ENCODE results near the gene PLCG2. TPM values are rescaled to one million over a fixed set of nuclear protein-coding genes. Genes with fewer than 3 reads are reported as not detected.

PLCG2 gene
- polyA plus RNA-seq, 1 experiment = 0.22 TPM

- no peaks in the 10 kb centered on the region for H3K36me3 ChIP-seq (ENCODE audit: control insufficient read depth, insufficient read depth, low read length)
- no peaks in the 10 kb centered on the region for H3K27me3 ChIP-seq (ENCODE audit: control insufficient read depth, insufficient read depth, low read length)
- DNase-seq (ENCODE audit: low read depth) = no peak
- ChIA-PET CTCF (interaction anchor here (1.2 to 2.1 kb wide), 2 partner anchors 10 to 12 kb away, joined by 5 to 10 read pairs; no protein-coding TSS in a partner anchor), POLR2A (no interaction called here)
- no peak overlapping the region for H3K4me3 ChIP-seq (ENCODE audit: low read depth, low read length)
- no peak for TF ChIP-seq CTCF (IDR thresholded peaks at IDR 0.05; ENCODE audit: insufficient read depth, low read depth, low read length)
Observed at GRCh38 chr16:81902025-81902424, 122.9 kb downstream of the PLCG2 start.

- ChIA-PET POLR2A (no interaction called here), CTCF (interaction anchor here (0.8 to 1.6 kb wide), 2 partner anchors 10 to 28 kb away, joined by 3 read pairs; no protein-coding TSS in a partner anchor)
- no peaks in the 10 kb centered on the region for H3K36me3 ChIP-seq (ENCODE audit: control insufficient read depth, insufficient read depth, low read length)
- no peaks in the 10 kb centered on the region for H3K27me3 ChIP-seq (ENCODE audit: control insufficient read depth, insufficient read depth, low read length)
- no peak overlapping the region for H3K4me3 ChIP-seq (ENCODE audit: low read depth, low read length)
- DNase-seq (ENCODE audit: low read depth) = no peak
- no peak for TF ChIP-seq CTCF (IDR thresholded peaks at IDR 0.05; ENCODE audit: insufficient read depth, low read depth, low read length)
Observed at GRCh38 chr16:81904320-81904719, 125.2 kb downstream of the PLCG2 start.

GRCh38 chr16:81905277-81905676 lies 126.2 kb downstream of the PLCG2 start:
- H3K27me3 ChIP-seq (ENCODE audit: control insufficient read depth, insufficient read depth, low read length) = no peaks in the 10 kb centered on the region
- no peak overlapping the region for H3K4me3 ChIP-seq (ENCODE audit: low read depth, low read length)
- DNase-seq (ENCODE audit: low read depth) = no peak
- ChIA-PET POLR2A (no interaction called here), CTCF (interaction anchor here (1.6 kb wide), 1 partner anchor 27 kb away, joined by 3 read pairs; no protein-coding TSS in a partner anchor)
- H3K36me3 ChIP-seq (ENCODE audit: control insufficient read depth, insufficient read depth, low read length) = no peaks in the 10 kb centered on the region
- TF ChIP-seq CTCF (IDR thresholded peaks at IDR 0.05; ENCODE audit: insufficient read depth, low read depth, low read length) = no peak

- Histone ChIP-seq H3K36me3 (ENCODE audit: control insufficient read depth, insufficient read depth, low read length) (no peaks in the 10 kb centered on the region), H3K27me3 (ENCODE audit: control insufficient read depth, insufficient read depth, low read length) (no peaks in the 10 kb centered on the region), H3K4me3 (ENCODE audit: low read depth, low read length) (no peak overlapping the region)
- TF ChIP-seq CTCF (IDR thresholded peaks at IDR 0.05; ENCODE audit: insufficient read depth, low read depth, low read length) = no peak
- ChIA-PET POLR2A (no interaction called here), CTCF (interaction anchor here (1.8 to 3.0 kb wide), 2 partner anchors 22 kb away, joined by 3 to 8 read pairs; no protein-coding TSS in a partner anchor)
- DNase-seq (ENCODE audit: low read depth) = no peak
Observed at GRCh38 chr16:81907681-81908080, 128.6 kb downstream of the PLCG2 start.

GRCh38 chr16:81908466-81909262 lies 129.6 kb downstream of the PLCG2 start:
- Histone ChIP-seq H3K4me3 (ENCODE audit: low read depth, low read length) (no peak overlapping the region), H3K36me3 (ENCODE audit: control insufficient read depth, insufficient read depth, low read length) (no peaks in the 10 kb centered on the region), H3K27me3 (ENCODE audit: control insufficient read depth, insufficient read depth, low read length) (no peaks in the 10 kb centered on the region)
- CTCF ChIA-PET = interaction anchor here (1.8 to 3.0 kb wide), 2 partner anchors 21 to 23 kb away, joined by 3 to 8 read pairs; no protein-coding TSS in a partner anchor
- no peak for DNase-seq (ENCODE audit: low read depth)
- no peak for TF ChIP-seq CTCF (IDR thresholded peaks at IDR 0.05; ENCODE audit: insufficient read depth, low read depth, low read length)
- POLR2A ChIA-PET = no interaction called here
